CD4-positive, alpha-beta T cell treated with Interferon alpha-2 for 1 hour (primary cell): ENCODE measurements around the gene DIPK1A.

Experiments used
- DNase-seq, 2 donors: peaks; one replicate each; pipeline ENCODE4 v3.0.0-alpha.2; 2020 to 2022

DIPK1A gene

GRCh38 chr1:92870591-92870990, 90.7 kb downstream of the DIPK1A start:
- DNase-seq = no peak

- DNase-seq = no peak
Observed at GRCh38 chr1:92864131-92864530, 97.1 kb downstream of the DIPK1A start.

DNA sequence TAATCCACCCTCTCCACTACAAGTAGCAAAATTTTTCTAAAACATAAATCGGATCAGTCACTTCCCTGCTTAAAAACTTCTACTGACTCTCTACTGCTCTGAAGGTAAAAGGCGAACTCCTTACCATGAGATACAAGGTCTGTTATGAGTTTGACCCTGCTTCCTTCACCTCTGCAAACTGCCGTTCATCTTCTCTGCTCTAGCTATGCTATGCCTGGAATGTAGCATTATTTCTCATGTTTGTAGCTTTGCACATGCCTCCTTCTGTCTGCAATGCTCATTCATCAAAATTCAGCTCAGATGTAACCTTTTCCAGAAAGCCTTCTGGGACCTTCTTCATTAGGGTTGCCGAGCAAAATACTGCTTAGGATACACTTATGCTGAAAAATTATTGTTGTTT, 98.7 kb downstream of the DIPK1A start:
- no peak for DNase-seq

- no peak for DNase-seq
Observed at GRCh38 chr1:92859400-92860039, 101.7 kb downstream of the DIPK1A start.

DNA sequence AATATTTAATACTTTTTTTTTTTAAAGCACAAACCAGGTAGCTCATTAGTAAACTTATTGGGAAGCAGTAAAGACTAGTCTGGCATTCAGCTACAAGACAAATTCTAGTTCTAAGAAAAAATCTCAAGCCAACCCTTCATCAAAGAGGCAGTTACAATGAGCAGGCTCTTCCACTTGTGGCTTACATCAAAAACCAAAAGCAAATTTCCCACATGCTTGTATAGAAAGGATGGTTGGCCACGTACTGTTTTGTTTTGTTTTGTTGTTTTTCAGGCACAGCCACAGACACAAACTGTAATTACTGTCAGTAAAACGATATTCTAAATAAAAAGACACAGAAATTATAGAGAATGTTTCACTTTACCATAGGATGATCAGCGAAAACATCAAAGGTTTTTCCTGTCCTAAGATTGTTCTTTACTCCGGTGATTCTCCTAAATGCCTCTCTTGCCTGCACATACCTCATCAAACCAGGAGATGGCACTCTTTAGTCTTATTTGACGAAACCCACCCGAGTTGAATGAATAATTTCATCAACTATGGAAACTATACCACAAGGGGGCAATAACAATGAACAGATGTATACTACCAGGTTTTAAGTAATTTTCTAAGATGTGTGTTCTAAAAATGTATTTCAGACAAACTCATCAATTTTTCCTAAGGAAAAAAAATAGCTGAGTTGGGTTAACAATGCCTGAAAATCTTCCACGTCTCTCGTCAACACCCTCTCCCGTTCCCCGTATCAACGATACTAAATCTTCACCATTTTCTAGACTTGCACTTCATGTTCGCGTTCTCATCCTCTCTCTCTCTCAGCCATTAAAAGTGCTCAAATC, 102.5 kb downstream of the DIPK1A start:
- peak; percentile 66 to 88 for DNase-seq

DNA sequence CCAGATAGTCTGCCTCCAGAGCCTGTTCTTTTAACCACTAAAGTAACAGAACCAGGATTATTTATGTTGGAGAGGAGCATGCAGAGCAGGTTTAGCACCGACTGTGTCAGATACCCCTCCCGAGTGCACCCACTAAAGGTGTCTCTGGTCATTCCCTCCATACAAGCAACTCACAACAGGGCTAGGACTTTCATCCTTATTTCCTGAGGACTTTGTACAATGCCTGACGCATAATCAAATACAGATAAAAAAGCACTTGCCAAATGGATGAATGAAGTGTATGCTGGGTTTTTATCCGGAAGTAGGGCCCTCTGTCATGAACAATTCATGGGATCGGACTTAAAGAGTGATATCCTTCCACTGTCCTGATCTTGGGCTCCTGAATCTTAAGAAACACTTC, 103.4 kb downstream of the DIPK1A start:
- no peak for DNase-seq

- no peak for DNase-seq
Observed at GRCh38 chr1:92855236-92855635, 106.0 kb downstream of the DIPK1A start.

DNA sequence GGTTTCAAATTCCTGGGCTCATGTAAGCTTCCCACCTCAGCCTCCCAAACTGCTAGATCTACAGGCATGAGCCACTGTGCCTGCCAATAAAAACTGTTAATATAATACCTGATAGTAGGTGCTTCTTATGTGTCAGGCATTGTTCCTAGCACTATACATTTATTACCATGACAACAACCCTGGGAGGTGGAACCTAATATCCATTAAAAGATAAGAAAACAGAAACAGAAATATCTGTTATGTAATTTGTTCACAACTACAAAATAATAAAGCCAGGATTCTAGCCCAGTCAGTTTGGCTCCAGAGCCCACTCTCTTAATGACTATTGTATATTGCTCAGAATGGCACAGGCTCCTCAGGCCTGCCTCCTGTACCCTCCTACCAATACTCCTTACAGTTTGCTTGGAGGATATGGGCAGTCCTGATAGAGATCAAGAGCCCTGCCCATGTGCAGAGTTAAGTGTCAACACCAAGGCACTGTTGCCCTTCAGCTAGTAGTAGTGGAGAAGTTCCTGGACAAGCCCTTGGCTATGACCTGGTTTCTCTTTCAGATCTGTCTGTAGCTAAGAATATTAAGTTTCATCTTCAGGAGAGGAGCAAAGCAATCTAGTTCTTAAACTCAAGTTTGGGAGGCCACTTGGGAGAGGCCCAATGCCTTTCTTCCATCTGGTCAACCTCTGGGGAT, 107.0 kb downstream of the DIPK1A start:
- DNase-seq = no peak

- DNase-seq = peak in 1 of 2 donors; percentile 9
Observed at GRCh38 chr1:92853299-92853698, 108.0 kb downstream of the DIPK1A start.

GRCh38 chr1:92851729-92852128, 109.5 kb downstream of the DIPK1A start:
- DNase-seq = no peak

- no peak for DNase-seq
Observed at GRCh38 chr1:92850019-92850418, 111.2 kb downstream of the DIPK1A start.

DNA sequence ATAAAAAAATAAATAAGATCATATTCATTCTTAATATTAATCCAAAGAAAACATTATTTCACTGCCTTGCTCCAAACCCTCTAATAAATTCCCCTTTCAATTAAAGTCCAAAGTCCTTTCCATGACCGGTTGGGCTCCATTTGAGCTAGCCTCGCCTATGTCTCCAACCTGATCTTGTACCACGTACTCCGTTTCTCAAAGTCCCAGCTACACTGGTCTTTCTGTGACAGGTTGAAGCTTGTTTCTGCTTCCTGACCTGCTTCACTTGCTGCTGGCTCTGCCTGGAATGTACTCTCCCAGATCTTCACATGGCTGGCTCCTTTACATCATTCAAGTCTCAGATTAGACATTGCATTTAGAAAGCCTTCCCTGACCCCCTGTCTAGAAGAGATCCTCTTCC, 113.1 kb downstream of the DIPK1A start:
- DNase-seq = no peak

DNA sequence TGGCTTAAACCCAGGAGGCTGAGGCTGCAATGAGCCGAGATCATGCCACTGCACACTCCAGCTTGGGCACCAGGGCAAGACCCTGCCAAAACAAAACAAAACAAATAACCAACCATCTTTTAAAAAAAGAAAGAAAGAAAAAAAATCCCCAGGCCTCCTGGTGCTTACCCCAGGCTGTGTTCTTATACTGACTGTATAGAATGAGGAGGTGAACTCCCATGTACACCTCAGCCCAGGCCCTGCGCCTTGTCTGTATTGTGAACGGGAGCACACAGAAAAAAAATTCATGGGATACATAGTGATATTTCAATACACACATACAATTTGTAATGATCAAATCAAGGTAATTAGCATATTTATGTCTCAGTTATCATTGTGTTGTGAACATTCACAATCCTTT, 115.4 kb downstream of the DIPK1A start:
- DNase-seq = no peak

DNA sequence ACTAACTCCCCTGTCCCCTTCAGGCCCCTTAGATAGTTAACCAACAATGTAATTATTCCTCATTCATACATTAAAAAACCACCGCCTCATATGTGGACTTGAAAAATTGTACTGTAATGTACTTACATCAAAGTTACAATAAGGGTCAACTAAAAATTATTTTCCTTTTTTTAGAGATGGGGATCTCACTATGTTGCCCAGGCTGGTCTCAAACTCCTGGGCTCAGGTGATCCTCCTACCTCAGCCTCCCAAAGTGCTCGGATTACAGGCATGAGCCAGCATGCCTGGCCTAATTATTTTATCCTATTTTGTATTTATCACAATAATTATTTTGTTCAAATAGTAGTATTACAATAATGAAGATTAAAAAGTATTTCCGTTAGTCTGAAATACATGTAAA, 116.8 kb downstream of the DIPK1A start:
- DNase-seq = no peak

DNA sequence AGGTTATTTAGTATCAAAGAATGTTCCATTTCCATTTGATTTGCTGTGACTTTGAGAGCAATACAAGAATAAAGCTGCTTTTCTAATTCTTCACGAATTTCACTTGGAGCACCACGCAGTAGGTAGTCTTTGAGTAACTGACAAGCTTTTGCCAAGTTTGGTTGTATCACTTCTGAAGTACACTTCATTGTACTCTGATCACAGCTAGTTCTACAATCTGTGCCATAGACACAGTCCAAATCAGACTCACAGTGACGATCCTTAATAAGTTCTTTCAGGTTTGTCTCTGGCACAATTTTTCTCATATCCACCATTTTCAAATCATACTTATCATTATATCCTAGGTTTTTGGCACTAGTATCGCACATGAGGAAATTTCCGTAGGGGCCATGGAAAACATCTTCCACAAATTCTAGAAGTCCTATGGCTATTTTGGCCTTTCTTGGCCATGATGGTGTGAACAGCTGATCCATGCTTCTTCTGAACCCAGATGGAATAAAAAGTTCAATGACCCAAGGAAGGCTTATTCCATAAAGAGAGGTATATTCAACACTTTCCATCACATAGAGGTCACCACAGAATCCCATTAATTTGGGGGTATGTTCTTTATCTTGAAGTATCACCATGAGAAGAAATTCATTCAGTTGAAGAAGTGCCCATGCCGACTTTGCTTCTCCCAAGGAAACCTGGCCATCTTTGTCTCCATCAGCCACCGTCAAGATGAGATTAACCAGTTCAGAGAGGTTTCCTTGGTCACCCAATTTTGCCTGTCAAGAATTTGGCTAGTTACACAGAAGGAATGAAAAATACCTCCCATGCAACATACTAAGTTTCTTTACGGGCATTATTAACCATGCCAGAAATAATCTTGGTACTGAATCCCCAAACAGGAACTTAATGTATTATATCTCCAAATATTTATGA, 117.6 kb downstream of the DIPK1A start:
- DNase-seq = no peak

DNA sequence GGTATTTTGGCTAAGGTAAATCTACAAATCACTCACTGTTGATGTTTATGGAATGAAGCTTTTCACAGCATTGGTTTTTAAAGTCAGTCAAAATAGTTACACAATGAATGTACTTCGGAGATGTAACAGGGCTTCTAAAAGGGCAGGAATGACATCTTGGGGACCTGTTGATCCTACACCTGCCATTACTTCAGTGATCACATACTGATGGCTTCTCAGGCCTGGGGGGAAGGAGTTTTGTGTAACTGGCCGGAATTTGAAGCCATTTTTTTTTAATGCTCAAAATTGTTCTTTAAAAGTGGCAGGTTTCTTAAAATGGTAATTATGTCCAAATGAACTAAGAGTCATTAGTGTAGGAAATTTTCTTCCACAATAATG, 118.2 kb downstream of the DIPK1A start:
- no peak for DNase-seq

DNA sequence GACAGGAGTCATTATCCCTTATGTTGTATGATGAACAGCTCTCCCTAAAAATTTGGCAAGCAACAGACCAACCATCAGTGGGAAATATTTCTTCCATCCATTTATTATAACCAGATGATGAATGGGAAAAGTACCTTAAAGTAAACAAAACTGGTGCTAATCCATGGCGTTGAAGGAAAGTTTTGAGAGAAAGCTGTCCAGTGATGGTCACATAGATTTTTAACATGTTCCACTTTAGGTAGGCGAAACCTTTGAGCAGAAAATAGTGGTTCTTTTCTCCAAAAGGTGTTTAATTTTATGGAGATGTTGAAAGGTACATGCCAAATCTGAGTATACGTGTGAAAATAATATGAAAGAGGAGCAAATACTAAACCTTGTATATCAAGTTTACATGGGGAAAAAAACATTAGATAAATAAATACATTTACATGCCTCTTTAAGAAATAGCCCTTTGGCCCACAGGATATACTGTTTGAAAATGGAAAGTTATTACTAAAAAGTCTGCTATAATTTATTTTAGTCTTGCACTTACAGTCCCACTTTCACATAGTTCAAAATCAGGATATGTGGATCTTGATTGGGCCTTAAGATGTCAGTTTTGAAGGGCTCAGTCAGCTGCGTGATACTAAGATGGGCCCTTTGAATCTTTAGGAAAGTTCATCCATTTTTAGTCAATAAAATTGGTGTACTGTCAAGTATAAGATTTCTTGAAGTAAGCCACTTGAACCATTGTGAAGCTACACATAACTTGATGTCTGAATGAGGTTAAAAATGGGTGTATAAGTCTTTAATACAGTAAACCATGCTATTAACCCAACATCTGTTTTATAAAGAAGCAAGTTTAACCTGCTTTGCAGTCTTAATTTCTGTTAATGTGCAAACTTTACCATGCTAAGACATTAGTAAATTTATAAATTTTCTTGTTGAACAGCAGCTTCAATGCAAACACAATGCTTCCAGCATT, 118.9 kb downstream of the DIPK1A start:
- DNase-seq = no peak

DNA sequence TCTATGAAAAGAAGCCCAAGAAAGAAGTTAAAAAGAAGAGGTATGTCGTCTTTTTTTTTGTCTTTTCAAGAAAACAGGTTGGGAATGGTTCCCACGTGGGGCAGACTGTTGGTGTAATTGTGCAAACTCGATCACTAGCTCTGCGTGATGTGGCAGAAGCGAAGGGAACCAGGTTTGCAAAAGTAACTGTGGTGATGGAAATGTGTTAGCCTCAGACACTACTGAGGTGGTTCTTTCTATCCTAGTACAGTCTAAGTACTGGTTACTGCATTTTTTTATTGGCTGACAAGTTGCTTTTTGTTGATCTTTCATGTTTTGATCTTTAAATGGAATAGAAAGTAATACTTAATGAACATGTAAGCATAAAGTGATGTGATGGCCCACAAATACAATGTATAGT, 120.7 kb downstream of the DIPK1A start:
- no peak for DNase-seq

GRCh38 chr1:92839442-92839841, 121.8 kb downstream of the DIPK1A start:
- DNase-seq = no peak

GRCh38 chr1:92838519-92838918, 122.7 kb downstream of the DIPK1A start:
- DNase-seq = no peak

DNA sequence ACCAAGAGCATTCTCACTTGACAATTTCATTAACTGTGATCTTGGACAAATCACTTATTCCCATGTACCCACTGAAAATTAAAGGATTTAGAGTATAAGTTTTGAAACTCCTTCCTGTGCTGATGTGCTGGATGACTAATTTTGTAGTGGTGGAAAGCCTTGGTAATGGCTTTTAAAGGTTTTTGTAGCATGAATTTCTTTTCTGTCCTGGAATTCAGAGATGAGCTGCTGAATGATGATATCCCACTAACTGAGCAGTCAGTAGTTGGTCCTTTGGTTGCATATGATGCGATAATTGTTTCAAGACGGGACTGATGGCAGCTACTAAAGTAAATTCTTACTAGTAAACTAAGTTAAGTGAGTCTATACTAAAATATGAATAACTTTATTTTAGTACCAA, 124.2 kb downstream of the DIPK1A start:
- no peak for DNase-seq

DNA sequence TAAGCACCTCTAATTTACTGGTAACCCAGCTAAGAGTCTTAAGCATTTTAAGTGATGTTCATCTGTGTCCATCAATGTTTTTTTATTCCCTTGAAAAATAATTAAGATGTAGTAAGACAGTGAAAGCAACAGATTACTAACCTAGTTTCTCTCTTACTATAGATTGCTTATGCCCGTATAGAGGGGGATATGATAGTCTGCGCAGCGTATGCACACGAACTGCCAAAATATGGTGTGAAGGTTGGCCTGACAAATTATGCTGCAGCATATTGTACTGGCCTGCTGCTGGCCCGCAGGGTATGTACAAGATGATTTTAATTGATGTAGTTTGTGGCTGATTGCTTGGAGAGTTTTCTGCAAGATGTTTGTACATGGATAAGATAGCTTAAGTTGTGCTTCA, 126.6 kb downstream of the DIPK1A start:
- no peak for DNase-seq
